Activated T-cell treated with anti-CD3 and anti-CD28 coated beads, Interleukin-2, amount 50 U/mL, for 1 hour (primary cell): ENCODE measurements around the gene ANKS1A.
"Not testable (repeated sequence)": the region's sequence is repeated elsewhere in the genome, so short reads cannot be mapped to it uniquely, and the experiment has no call there.

Source experiments
- DNase-seq: peaks from one replicate; pipeline ENCODE4 v3.0.0-alpha.2; 2020

The ANKS1A gene

DNA sequence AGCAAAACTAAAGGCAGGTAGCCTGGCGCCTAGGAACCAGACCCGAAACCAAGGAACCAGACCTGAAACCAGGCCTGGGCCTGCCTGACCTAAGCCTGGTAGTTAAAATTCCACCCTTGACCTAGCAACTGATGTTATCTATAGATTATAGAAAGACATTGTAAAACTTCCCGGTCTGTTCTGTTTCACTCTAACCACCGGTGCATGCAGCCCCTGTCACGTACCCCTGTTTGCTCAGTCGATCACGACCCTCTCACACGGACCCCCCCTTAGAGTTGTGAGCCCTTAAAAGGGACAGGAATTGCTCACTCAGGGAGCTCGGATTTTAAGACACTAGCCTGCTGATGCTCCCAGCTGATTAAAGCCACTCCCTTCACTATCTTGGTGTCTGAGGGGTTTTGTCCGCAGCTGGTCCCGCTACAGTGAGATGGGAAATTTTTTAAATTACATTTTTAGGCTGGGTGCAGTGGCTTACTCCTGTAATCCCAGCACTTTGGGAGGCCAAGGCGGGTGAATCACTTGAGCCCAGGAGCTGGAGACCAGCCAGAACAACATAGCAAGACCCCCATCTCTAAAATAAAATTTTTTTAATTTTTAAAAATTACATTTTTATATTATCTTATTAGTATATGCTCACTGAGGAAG is 115.0 kb downstream of the ANKS1A start:
- DNase-seq = not testable (repeated sequence)

- no peak for DNase-seq
These were observed 118.0 kb downstream of the ANKS1A start for GRCh38 chr6:35007016-35007415.

DNA sequence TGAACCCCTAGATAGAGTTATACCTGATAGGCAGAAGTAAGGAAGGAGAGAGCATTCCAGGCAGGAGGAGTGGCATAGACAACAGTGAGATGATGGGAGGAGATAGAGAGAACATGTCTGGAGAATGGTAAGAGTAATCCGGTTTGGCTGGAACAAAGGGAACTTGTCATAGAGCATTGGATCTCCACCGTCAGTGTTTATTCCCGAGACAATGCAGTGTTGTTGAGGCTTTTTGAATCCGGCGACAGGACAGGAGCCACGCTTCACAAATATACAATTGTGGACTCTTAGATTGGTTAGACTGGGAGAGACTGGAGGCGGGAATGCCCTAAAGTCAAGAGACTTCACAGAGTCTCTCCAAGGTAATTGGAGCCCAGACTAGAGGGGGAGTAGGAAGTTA is 119.8 kb downstream of the ANKS1A start:
- no peak for DNase-seq

GRCh38 chr6:35011096-35012041 is 122.3 kb downstream of the ANKS1A start:
- no peak for DNase-seq

GRCh38 chr6:35013701-35014100 is 124.6 kb downstream of the ANKS1A start:
- no peak for DNase-seq

GRCh38 chr6:35014341-35014740 is 125.3 kb downstream of the ANKS1A start:
- no peak for DNase-seq

GRCh38 chr6:35014786-35015185 is 125.7 kb downstream of the ANKS1A start:
- no peak for DNase-seq

GRCh38 chr6:35015476-35015875 is 126.4 kb downstream of the ANKS1A start:
- DNase-seq = no peak

DNA sequence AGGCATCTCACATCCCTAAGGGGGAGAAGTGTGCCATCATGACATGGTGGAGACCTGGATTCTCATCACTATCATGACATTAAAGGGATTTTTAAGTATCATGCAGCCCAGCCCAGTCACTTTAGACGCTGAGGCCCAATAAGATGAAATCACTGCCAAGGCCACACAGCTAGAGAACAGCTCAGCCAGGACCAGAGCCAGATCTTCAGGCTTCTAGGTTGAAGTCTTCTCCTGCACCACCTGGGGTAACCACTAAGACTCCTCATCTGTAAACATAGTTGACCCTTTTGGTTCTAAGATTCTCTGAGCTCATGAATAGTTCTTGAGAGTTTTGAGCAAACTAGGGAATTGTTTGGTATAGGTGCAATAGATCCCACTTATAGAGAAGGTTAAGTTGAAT is 126.9 kb downstream of the ANKS1A start:
- no peak for DNase-seq

GRCh38 chr6:35016502-35017321 is 127.7 kb downstream of the ANKS1A start:
- no peak for DNase-seq

DNA sequence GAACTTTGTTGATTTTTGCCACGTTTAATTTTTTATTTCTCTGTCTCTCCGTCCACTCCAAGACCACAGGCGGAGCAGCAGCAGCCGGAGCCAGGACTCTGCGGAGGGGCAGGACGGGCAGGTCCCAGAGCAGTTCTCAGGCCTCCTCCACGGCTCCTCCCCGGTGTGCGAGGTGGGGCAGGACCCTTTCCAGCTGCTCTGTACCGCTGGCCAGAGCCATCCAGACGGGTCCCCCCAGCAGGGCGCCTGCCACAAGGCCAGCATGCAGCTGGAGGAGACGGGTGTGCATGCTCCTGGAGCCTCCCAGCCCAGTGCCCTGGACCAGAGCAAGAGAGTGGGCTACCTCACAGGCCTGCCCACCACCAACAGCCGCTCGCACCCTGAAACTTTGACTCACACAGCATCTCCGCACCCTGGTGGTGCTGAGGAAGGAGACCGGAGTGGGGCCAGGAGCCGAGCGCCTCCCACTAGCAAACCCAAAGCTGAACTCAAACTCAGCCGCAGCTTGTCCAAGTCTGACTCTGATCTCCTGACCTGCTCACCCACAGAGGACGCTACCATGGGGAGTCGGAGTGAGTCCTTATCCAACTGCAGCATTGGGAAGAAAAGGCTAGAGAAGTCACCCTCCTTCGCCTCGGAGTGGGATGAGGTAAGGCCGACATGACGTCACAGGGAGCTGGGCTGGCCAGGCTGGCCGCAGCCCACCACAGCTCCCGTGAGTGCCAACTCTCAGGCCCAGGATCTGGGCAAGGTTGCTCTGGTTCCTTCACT is 128.5 kb downstream of the ANKS1A start:
- DNase-seq = no peak

GRCh38 chr6:35018182-35018519 is 129.1 kb downstream of the ANKS1A start:
- no peak for DNase-seq

- DNase-seq = no peak
These were observed 129.7 kb downstream of the ANKS1A start for GRCh38 chr6:35018746-35019145.

DNA sequence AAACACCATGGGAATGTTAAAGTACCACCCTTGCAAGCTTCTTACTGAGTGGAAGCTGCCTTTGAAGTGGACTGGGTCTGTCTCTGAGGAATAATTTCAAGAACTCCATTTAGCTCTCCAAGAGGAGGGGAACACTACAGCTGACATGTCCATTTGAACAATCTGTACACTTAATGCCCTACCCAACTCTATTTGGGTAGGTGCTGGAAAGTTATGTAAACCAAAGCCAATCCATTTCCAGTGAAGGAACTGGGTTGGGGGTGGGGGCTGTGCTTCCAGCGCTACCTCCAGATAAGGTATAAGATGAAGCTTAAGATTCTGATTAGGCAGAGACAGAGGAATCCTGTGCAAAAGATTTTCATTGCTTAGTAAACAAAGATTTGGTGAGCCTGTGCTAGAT is 130.1 kb downstream of the ANKS1A start:
- DNase-seq = no peak

DNA sequence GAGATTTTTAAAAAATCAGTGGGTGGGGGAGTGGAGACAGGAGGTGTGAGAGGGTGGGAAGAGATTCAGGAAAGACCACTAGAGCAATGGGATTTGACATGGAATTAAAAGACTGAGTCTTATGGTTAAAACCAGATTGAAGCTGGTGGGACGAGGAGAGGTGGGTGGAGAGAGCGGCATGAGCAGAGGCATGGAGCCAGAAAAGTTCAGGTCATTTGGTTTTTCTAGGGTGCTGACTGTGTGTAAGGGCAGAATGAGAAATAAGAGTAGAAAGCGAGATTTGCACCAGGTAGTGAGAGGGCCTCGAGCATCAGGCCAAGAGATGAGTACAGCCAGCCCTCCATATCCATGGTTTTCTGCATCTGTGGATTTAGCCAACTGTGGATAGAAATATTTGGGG is 130.8 kb downstream of the ANKS1A start:
- DNase-seq = no peak

- no peak for DNase-seq
These were observed 131.9 kb downstream of the ANKS1A start for GRCh38 chr6:35021004-35021403.

- no peak for DNase-seq
These were observed 134.3 kb downstream of the ANKS1A start for GRCh38 chr6:35023091-35024000.

DNA sequence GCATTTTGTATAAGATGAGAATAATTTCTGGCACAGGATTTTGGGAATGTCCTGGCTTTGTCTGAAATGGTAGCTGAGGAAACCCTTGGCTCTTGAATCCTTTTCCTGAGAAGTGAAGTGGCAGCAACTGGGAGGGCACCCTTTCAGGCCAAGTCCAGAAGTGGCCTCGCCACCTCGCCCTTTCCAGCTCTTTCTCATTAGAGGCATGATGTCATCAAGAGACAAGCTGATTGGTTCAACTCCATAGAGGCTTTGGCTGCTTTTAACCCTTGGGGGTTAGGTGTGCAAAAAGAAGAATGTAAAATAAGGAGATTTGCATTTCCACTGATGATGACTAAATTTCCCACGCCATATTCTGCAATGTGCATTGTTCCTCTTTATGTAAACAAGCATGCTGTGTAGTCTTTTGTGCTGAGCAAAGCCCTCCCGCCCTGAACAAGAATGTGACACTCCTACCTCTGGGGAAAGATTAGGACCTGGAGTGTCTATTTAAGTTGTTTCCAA is 135.5 kb downstream of the ANKS1A start:
- DNase-seq = no peak

- no peak for DNase-seq
These were observed 136.5 kb downstream of the ANKS1A start for GRCh38 chr6:35025232-35026188.
